HepG2 (cell line): ENCODE data around the gene HAUS1. TPM values are rescaled to one million over a fixed set of nuclear protein-coding genes. Genes with fewer than 3 reads are reported as not detected.

Experiments
- ELF1 ChIP-seq: sonication (generic); formaldehyde crosslinking; IDR thresholded peaks from 2 replicates; pipeline ENCODE4 v1.4.0; 2020; ENCODE audit warnings: missing genetic modification reagents
- HOXD1 ChIP-seq: sonication (generic); formaldehyde crosslinking; IDR thresholded peaks from 2 replicates; pipeline ENCODE4 v1.5.0; 2020; ENCODE audit warnings: missing genetic modification reagents
- KDM1A ChIP-seq: IDR thresholded peaks from 2 replicates; pipeline ENCODE4 v1.6.1; 2016; ENCODE audit warnings: missing compliant biosample characterization
- KLF9 ChIP-seq: IDR thresholded peaks from 2 replicates; pipeline ENCODE4 v1.6.1; 2016; ENCODE audit warnings: low read depth
- NPAS2 ChIP-seq: sonication (generic); formaldehyde crosslinking; IDR thresholded peaks from 2 replicates; pipeline ENCODE4 v1.8.0; 2022; ENCODE audit warnings: mild to moderate bottlenecking, missing genetic modification reagents, borderline replicate concordance
- RARA ChIP-seq: IDR thresholded peaks from 2 replicates; pipeline ENCODE4 v1.6.1; 2016; ENCODE audit warnings: missing genetic modification reagents, missing compliant biosample characterization
- RBM22 ChIP-seq: fragments of 200-400 bp; formaldehyde crosslinking; optimal IDR thresholded peaks from 2 replicates; pipeline ENCODE3; 2017; ENCODE audit warnings: mild to moderate bottlenecking, low read length, moderate library complexity
- SRF ChIP-seq: IDR thresholded peaks from 2 replicates; pipeline ENCODE4 v1.6.1; 2011; ENCODE audit warnings: mild to moderate bottlenecking, low read depth, low read length, moderate library complexity
- TOPORS ChIP-seq: sonication (generic); formaldehyde crosslinking; IDR thresholded peaks from 2 replicates; pipeline ENCODE4 v1.8.0; 2023; ENCODE audit warnings: mild to moderate bottlenecking, missing genetic modification reagents
- ZFP41 ChIP-seq: sonication (generic); formaldehyde crosslinking; IDR thresholded peaks from 2 replicates; pipeline ENCODE4 v1.4.0; 2020; ENCODE audit warnings: mild to moderate bottlenecking, missing genetic modification reagents, borderline replicate concordance
- ZNF230 ChIP-seq: sonication (generic); formaldehyde crosslinking; IDR thresholded peaks from 2 replicates; pipeline ENCODE4 v1.4.0; 2020; ENCODE audit warnings: mild to moderate bottlenecking, missing genetic modification reagents
- ZNF274 ChIP-seq: sonication (generic); formaldehyde crosslinking; IDR thresholded peaks from 2 replicates; pipeline ENCODE4 v1.5.1; 2020; ENCODE audit warnings: mild to moderate bottlenecking, missing genetic modification reagents
- ZNF460 ChIP-seq: sonication (generic); formaldehyde crosslinking; IDR thresholded peaks from 2 replicates; pipeline ENCODE4 v1.5.1; 2020; ENCODE audit warnings: missing genetic modification reagents, mild to moderate bottlenecking, borderline replicate concordance
- ZNF710 ChIP-seq: sonication (generic); formaldehyde crosslinking; IDR thresholded peaks from 2 replicates; pipeline ENCODE4 v1.5.0; 2020; ENCODE audit warnings: mild to moderate bottlenecking, missing genetic modification reagents, borderline replicate concordance
- ZSCAN5A ChIP-seq: sonication (generic); formaldehyde crosslinking; IDR thresholded peaks from 2 replicates; pipeline ENCODE4 v1.8.0; 2022; ENCODE audit warnings: mild to moderate bottlenecking, missing genetic modification reagents, borderline replicate concordance
- polyA plus RNA-seq, 8 experiments: library from polyadenylated mRNA; depleted of rRNA in 3 of 8; stranded (reverse) in 7 of 8; unstranded in 1 of 8; fragments of >200 nt; fragmentation: Illumina TruSeq in 4 of 8; extraction: Trizol in 4 of 8; gene quantifications; 2 replicates each; pipeline versions ENCODE4 v1.2.1 to v1.2.3, GENCODE V29; 2011 to 2016; ENCODE audit warnings: low read depth in 4 of 8, missing spikeins in 1 of 8, mixed read lengths in 1 of 8; ENCODE audit not compliant: insufficient read depth in 1 of 8
- total RNA-seq, 5 experiments: library from RNA; depleted of rRNA; stranded (reverse); fragments of >200 nt; fragmentation: Illumina TruSeq; extraction: Trizol; gene quantifications; 2 replicates each; pipeline ENCODE4 v1.2.3, GENCODE V29; 2016; ENCODE audit warnings: low read depth in 1 of 5
- TF ChIP-seq, protein P1 (sequence below): sonication (generic); formaldehyde crosslinking; IDR thresholded peaks from 2 replicates; pipeline ENCODE4 v1.4.0; 2020; ENCODE audit warnings: missing genetic modification reagents
- TF ChIP-seq, protein P2 (sequence below): sonication (generic); formaldehyde crosslinking; conservative IDR thresholded peaks from 2 replicates; pipeline ENCODE4 v1.8.0; 2022; ENCODE audit warnings: mild to moderate bottlenecking, moderate library complexity, missing genetic modification reagents
- TF ChIP-seq, protein P3 (sequence below): sonication (generic); formaldehyde crosslinking; IDR thresholded peaks from 2 replicates; pipeline ENCODE4 v1.4.0; 2020; ENCODE audit warnings: missing genetic modification reagents

HAUS1 gene
- total and polyA plus RNA-seq, 2 of the 13 experiments (the other 11 are each of a cell fraction or from before 2014, with no cell fraction given), result 20.6 to 59.2 TPM

GRCh38 chr18:46104128-46104911, at the start of gene HAUS1 (continued):
- TF ChIP-seq NPAS2, result no peak
- TF ChIP-seq ZFP41 (CRISPR knock-in tag), result no peak
- TF ChIP-seq ZNF460 (CRISPR knock-in tag), result no peak
- TF ChIP-seq RBM22, result no peak
- TF ChIP-seq, protein P1, sequence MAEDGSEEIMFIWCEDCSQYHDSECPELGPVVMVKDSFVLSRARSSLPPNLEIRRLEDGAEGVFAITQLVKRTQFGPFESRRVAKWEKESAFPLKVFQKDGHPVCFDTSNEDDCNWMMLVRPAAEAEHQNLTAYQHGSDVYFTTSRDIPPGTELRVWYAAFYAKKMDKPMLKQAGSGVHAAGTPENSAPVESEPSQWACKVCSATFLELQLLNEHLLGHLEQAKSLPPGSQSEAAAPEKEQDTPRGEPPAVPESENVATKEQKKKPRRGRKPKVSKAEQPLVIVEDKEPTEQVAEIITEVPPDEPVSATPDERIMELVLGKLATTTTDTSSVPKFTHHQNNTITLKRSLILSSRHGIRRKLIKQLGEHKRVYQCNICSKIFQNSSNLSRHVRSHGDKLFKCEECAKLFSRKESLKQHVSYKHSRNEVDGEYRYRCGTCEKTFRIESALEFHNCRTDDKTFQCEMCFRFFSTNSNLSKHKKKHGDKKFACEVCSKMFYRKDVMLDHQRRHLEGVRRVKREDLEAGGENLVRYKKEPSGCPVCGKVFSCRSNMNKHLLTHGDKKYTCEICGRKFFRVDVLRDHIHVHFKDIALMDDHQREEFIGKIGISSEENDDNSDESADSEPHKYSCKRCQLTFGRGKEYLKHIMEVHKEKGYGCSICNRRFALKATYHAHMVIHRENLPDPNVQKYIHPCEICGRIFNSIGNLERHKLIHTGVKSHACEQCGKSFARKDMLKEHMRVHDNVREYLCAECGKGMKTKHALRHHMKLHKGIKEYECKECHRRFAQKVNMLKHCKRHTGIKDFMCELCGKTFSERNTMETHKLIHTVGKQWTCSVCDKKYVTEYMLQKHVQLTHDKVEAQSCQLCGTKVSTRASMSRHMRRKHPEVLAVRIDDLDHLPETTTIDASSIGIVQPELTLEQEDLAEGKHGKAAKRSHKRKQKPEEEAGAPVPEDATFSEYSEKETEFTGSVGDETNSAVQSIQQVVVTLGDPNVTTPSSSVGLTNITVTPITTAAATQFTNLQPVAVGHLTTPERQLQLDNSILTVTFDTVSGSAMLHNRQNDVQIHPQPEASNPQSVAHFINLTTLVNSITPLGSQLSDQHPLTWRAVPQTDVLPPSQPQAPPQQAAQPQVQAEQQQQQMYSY (CRISPR knock-in tag), result 0 out of 2 replicates have a peak, but pooled peaks have one; percentile 9
- TF ChIP-seq RARA (CRISPR knock-in tag), result no peak
- no peak for TF ChIP-seq KLF9 (CRISPR knock-in tag)
- TF ChIP-seq TOPORS (CRISPR knock-in tag), result no peak
- no peak for TF ChIP-seq ZSCAN5A (CRISPR knock-in tag)
- TF ChIP-seq ZNF274 (CRISPR knock-in tag), result peak; percentile 72; the same call in 1 of the 2 replicates
- TF ChIP-seq, protein P2, sequence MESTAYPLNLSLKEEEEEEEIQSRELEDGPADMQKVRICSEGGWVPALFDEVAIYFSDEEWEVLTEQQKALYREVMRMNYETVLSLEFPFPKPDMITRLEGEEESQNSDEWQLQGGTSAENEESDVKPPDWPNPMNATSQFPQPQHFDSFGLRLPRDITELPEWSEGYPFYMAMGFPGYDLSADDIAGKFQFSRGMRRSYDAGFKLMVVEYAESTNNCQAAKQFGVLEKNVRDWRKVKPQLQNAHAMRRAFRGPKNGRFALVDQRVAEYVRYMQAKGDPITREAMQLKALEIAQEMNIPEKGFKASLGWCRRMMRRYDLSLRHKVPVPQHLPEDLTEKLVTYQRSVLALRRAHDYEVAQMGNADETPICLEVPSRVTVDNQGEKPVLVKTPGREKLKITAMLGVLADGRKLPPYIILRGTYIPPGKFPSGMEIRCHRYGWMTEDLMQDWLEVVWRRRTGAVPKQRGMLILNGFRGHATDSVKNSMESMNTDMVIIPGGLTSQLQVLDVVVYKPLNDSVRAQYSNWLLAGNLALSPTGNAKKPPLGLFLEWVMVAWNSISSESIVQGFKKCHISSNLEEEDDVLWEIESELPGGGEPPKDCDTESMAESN (CRISPR knock-in tag), result no peak
- no peak for TF ChIP-seq SRF
- TF ChIP-seq, protein P3, sequence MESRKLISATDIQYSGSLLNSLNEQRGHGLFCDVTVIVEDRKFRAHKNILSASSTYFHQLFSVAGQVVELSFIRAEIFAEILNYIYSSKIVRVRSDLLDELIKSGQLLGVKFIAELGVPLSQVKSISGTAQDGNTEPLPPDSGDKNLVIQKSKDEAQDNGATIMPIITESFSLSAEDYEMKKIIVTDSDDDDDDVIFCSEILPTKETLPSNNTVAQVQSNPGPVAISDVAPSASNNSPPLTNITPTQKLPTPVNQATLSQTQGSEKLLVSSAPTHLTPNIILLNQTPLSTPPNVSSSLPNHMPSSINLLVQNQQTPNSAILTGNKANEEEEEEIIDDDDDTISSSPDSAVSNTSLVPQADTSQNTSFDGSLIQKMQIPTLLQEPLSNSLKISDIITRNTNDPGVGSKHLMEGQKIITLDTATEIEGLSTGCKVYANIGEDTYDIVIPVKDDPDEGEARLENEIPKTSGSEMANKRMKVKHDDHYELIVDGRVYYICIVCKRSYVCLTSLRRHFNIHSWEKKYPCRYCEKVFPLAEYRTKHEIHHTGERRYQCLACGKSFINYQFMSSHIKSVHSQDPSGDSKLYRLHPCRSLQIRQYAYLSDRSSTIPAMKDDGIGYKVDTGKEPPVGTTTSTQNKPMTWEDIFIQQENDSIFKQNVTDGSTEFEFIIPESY (CRISPR knock-in tag), result no peak
- TF ChIP-seq HOXD1 (CRISPR knock-in tag), result 0 out of 2 replicates have a peak, but pooled peaks have one; percentile 39
- peak; percentile 66 for TF ChIP-seq ELF1 (CRISPR knock-in tag)
- TF ChIP-seq KDM1A (CRISPR knock-in tag), result no peak
- TF ChIP-seq ZNF230, result peak; percentile 77; the same call in 1 of the 2 replicates
- 0 out of 2 replicates have a peak, but pooled peaks have one; percentile 16 for TF ChIP-seq ZNF710
